HG03039 (cell line): ENCODE data around the gene SHF.

ENCODE experiments used
- ATAC-seq: cut with Tn5 transposase; IDR thresholded peaks from one replicate; pipeline ENCODE4 v1.9.1; 2021; ENCODE audit warnings: mild to moderate bottlenecking, moderate library complexity; ENCODE audit not compliant: unreplicated experiment

Gene SHF

GRCh38 chr15:45130291-45131000 is 57.3 kb downstream of the SHF start:
- ATAC-seq = no peak

DNA sequence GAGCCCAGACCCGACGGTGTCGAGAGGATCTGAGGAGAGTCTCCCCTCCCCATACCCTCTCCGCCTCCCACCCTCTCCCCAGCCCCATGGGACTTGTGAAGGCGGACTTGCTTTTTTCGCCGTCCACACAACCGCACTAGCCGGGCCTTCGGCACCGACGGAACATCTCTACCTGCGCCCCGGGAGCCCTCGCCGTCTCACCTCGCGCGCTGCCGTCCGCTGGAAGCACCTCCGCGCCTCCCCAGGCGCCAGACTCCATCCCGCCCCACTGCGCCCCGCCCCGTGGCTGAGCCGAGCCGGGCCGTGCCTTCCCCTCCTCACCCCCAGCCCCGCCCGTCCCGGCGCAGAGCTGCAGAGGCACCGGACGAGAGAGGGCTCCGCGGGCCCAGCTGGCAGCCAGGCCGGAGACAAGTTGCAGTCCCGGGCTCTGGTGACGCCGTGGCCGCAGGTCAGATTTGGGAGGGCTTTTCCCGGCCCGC is 58.1 kb downstream of the SHF start, which contains the start of the genes DUOX1 and DUOXA1:
TSS of gene DUOX1 (plus strand) at position 344 of the 479 bp plus-strand sequence. CDS start 1,973 bp downstream, outside the sequence.
TSS of gene DUOXA1 (minus strand) at position 229 of the 479 bp plus-strand sequence. CDS start 6,865 bp downstream, outside the sequence.
- ATAC-seq = no peak

DNA sequence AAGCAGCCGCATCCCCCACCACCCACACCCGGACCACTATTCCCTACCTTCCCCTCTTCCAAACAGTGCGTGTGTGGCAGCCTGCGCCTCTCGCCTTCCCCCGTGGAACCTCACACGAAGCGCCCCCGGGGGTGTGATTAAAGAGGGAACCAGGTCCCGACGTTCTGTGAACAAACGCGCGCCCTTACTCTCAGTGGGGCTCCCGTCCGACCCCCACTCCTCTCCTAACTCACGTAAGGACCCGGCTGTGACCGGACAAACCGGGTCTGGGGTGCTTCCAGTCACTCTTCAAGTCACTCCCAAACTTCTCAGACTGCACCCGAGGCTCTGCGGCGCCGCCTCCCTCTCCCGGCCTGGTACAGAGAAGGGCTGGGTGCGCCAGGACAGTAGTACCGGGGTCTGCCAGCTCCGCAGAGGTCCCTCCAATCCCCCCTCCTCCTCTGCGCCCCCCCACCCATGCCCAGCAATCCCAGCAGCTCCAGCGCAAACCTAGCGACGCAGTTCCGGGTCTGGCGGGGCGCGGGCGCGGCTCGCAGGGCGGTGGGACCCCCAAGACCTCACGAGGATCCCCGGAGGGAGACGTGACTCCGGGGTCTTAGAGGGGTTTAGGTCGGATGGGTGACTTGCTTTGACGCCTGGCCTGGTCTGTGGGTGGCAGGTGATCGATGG is 58.7 kb downstream of the SHF start:
- ATAC-seq = no peak

GRCh38 chr15:45126535-45127158 is 61.1 kb downstream of the SHF start:
- ATAC-seq = no peak

DNA sequence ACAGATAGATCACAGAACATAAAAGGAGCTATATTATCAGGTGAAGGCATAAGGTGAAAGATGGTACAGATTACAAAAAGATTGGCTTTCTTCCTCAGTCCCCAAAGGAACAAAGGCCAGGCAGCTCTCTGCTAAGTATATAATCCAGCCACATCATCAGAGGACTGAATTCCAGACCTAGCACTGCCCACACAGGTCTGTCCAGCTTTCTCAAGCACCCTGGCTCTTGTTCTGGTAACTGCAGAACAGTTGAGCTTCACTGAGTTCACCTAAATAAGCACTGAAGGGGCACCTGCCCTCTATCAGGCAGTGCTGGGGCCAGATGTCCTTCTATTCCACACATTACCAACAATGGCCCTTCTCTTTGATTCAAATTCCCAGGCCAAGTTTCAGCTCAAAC is 64.4 kb downstream of the SHF start:
- no peak for ATAC-seq

DNA sequence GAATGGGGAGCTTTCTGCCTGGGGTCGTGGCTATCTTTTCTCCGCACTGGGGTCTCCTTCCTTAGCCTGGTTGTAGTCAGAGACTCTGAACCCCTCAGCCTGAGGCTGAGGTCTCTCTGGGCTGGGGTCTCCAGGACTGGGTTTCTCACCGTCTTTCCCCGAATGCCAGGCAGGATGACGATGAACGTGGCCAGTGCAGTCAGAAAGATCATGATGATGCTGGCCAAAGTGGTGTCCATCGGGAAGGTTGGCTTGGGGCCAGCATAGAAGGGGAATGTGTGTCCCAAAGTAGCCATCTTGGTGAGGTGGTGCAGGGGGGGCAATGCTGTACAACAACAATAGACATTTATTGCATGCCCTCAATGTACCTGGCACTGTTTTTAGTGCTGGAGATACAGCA is 65.0 kb downstream of the SHF start:
- ATAC-seq = no peak

GRCh38 chr15:45121706-45122417 is 65.9 kb downstream of the SHF start:
- ATAC-seq = no peak

GRCh38 chr15:45121020-45121419 is 66.7 kb downstream of the SHF start:
- no peak for ATAC-seq

- no peak for ATAC-seq
Observed at GRCh38 chr15:45120081-45120972, 67.4 kb downstream of the SHF start.

- no peak for ATAC-seq
Observed at GRCh38 chr15:45118996-45119395, 68.8 kb downstream of the SHF start.

GRCh38 chr15:45118131-45118588 is 69.6 kb downstream of the SHF start:
- peak; percentile 82 for ATAC-seq

GRCh38 chr15:45117308-45118130 is 70.2 kb downstream of the SHF start:
- ATAC-seq = no peak
